Thyroid gland (tissue), 4 donors: ENCODE data around the gene SHROOM4. TPM values are rescaled to one million over a fixed set of nuclear protein-coding genes. Genes with fewer than 3 reads are reported as not detected.
A peak's percentile ranks its signal among the peaks of the same experiment; 100 is the strongest.

ENCODE experiments used
- DNase-seq, 2 donors: peaks; one replicate each; pipeline ENCODE4 v3.0.0-alpha.2; 2019
- H3K27ac ChIP-seq, 3 donors: fragments of 200-600 bp; sonication (generic); 1 replicate in 2 of 3; 2 replicates in 1 of 3; pipeline ENCODE4 v1.5.1; 2016 to 2019; ENCODE audit warnings: mild to moderate bottlenecking in 1 of 3, moderate library complexity in 1 of 3
- H3K27me3 ChIP-seq: fragments of 200-600 bp; sonication (generic); one replicate; pipeline ENCODE4 v1.5.1; 2019
- H3K36me3 ChIP-seq, 2 donors: fragments of 200-600 bp; sonication (generic); one replicate each; pipeline ENCODE4 v1.5.1; 2016 to 2019
- H3K4me1 ChIP-seq, 2 donors: fragments of 200-600 bp; sonication (generic); one replicate each; pipeline ENCODE4 v1.5.1; 2017 to 2019
- H3K4me3 ChIP-seq, 3 donors: fragments of 200-600 bp; sonication (generic); replicated peaks in 1 of 3; 1 replicate in 2 of 3; 2 replicates in 1 of 3; pipeline ENCODE4 v1.5.1; 2016; ENCODE audit warnings: mild to moderate bottlenecking in 1 of 3
- H3K9me3 ChIP-seq: fragments of 200-600 bp; sonication (generic); one replicate; pipeline ENCODE4 v1.5.1; 2017
- CTCF ChIP-seq, 6 experiments: fragments of 200-600 bp in 3 of 6; fragments of 450-650 bp in 3 of 6; sonication (generic) in 3 of 6; IDR thresholded peaks; one replicate each; pipeline ENCODE4 v1.5.1; 2016 to 2019; ENCODE audit warnings: antibody characterized with exemption in 6 of 6, mild to moderate bottlenecking in 2 of 6, inconsistent platforms in 1 of 6, moderate library complexity in 1 of 6
- POLR2A ChIP-seq, 2 donors: fragments of 450-650 bp; IDR thresholded peaks; one replicate each; pipeline ENCODE4 v1.6.1; 2017; ENCODE audit warnings: antibody characterized with exemption in 2 of 2, mild to moderate bottlenecking in 2 of 2, moderate library complexity in 1 of 2
- WGBS, 2 donors: methylation state at CpG; one replicate each; pipeline ENCODE4 v1.1.5; 2017; 5-methylcytosine and 5-hydroxymethylcytosine counted together
- intact Hi-C: fragments of 100-400 bp; cut with DNase I; formaldehyde crosslinking; loops from one replicate; pipeline ENCODE4 v1.15.1; 2023
- total RNA-seq, 4 donors: library from RNA; depleted of rRNA; stranded (reverse); fragments of >200 nt; gene quantifications; one replicate each; pipeline ENCODE4 v1.2.3, GENCODE V29; 2016

Gene SHROOM4
- total RNA-seq, 4 donors from 2014 or later: 4.1 to 10.8 (median 6.9) TPM

- Histone ChIP-seq H3K4me1 (no peaks in the 10 kb centered on the region), H3K4me3 (no peak overlapping the region), H3K36me3 (no peaks in the 10 kb centered on the region), H3K27me3 (no peaks in the 10 kb centered on the region), H3K9me3 (no peaks in the 10 kb centered on the region), H3K27ac (no peak overlapping the region)
- no peak for TF ChIP-seq POLR2A (IDR thresholded peaks at IDR 0.05)
- TF ChIP-seq CTCF (IDR thresholded peaks at IDR 0.05): no peak
- intact Hi-C loops: no loop called here
- WGBS, 2 donors: 69 to 91% methylated on average over 2 of the region's 2 CpGs
- no peak for DNase-seq
Measured at GRCh38 chrX:50779694-50780093, 34.3 kb downstream of the SHROOM4 start.

GRCh38 chrX:50778272-50778671 lies 35.7 kb downstream of the SHROOM4 start:
- H3K4me1 ChIP-seq: no peaks in the 10 kb centered on the region
- TF ChIP-seq CTCF (IDR thresholded peaks at IDR 0.05) (no peak), POLR2A (IDR thresholded peaks at IDR 0.05) (no peak)
- 93 to 100% methylated on average over 2 of the region's 2 CpGs for WGBS, 2 donors
- H3K27me3 ChIP-seq: no peaks in the 10 kb centered on the region
- intact Hi-C loops: no loop called here
- no peak for DNase-seq
- no peak overlapping the region for H3K27ac ChIP-seq
- H3K9me3 ChIP-seq: no peaks in the 10 kb centered on the region
- H3K4me3 ChIP-seq: no peak overlapping the region
- no peaks in the 10 kb centered on the region for H3K36me3 ChIP-seq

- Histone ChIP-seq H3K4me1 (peaks cover 0 to 2% of the 10 kb centered on the region in 2 donors), H3K36me3 (no peaks in the 10 kb centered on the region), H3K9me3 (no peaks in the 10 kb centered on the region), H3K4me3 (no peak overlapping the region), H3K27ac (no peak overlapping the region), H3K27me3 (no peaks in the 10 kb centered on the region)
- WGBS, 2 donors: 85 to 90% methylated on average over 2 of the region's 2 CpGs
- TF ChIP-seq CTCF (IDR thresholded peaks at IDR 0.05) (no peak), POLR2A (IDR thresholded peaks at IDR 0.05) (no peak)
- intact Hi-C loops: no loop called here
- no peak for DNase-seq
Measured at GRCh38 chrX:50776248-50776647, 37.7 kb downstream of the SHROOM4 start.

- intact Hi-C loops: no loop called here
- TF ChIP-seq POLR2A (IDR thresholded peaks at IDR 0.05): no peak
- TF ChIP-seq CTCF (IDR thresholded peaks at IDR 0.05): no peak
- H3K4me1 ChIP-seq: peaks cover 0 to 4% of the 10 kb centered on the region in 2 donors
- no peaks in the 10 kb centered on the region for H3K36me3 ChIP-seq
- H3K27ac ChIP-seq: peak overlapping the region in 2 of 3 donors; percentile 19 to 42
- H3K9me3 ChIP-seq: no peaks in the 10 kb centered on the region
- DNase-seq: no peak
- H3K4me3 ChIP-seq: no peak overlapping the region
- WGBS, 2 donors: 96% methylated on average over 2 of the region's 2 CpGs
- no peaks in the 10 kb centered on the region for H3K27me3 ChIP-seq
Measured at GRCh38 chrX:50771382-50771781, 42.6 kb downstream of the SHROOM4 start.

- H3K27me3 ChIP-seq: no peaks in the 10 kb centered on the region
- H3K4me1 ChIP-seq: peaks cover 0 to 4% of the 10 kb centered on the region in 2 donors
- intact Hi-C loops: no loop called here
- H3K4me3 ChIP-seq: no peak overlapping the region
- peak overlapping the region in 2 of 3 donors; percentile 19 to 42 for H3K27ac ChIP-seq
- no peak for TF ChIP-seq CTCF (IDR thresholded peaks at IDR 0.05)
- TF ChIP-seq POLR2A (IDR thresholded peaks at IDR 0.05): no peak
- DNase-seq: peak; percentile 74 to 83
- WGBS, 2 donors: 20 to 21% methylated on average over 1 to 2 of the region's 2 CpGs
- H3K36me3 ChIP-seq: no peaks in the 10 kb centered on the region
- no peaks in the 10 kb centered on the region for H3K9me3 ChIP-seq
Measured at GRCh38 chrX:50770702-50771101, 43.3 kb downstream of the SHROOM4 start.
